Uterus (tissue), 4 donors: ENCODE data around the gene NUP210. TPM values are rescaled to one million over a fixed set of nuclear protein-coding genes. Genes with fewer than 3 reads are reported as not detected.
A peak's percentile ranks its signal among the peaks of the same experiment; 100 is the strongest.

ENCODE experiments used
- DNase-seq, 2 donors: peaks; one replicate each; pipeline ENCODE4 v3.0.0-alpha.2; 2019 to 2020
- H3K27ac ChIP-seq, 2 donors: fragments of 200-600 bp; sonication (generic); 1 replicate in 1 of 2; 2 replicates in 1 of 2; pipeline ENCODE4 v1.5.1; 2016 to 2018
- H3K27me3 ChIP-seq, 2 donors: fragments of 200-600 bp; sonication (generic); one replicate each; pipeline ENCODE4 v1.5.1; 2018 to 2019; ENCODE audit warnings: control low read depth in 1 of 2
- H3K36me3 ChIP-seq, 2 donors: fragments of 200-600 bp; sonication (generic); one replicate each; pipeline ENCODE4 v1.5.1; 2019; ENCODE audit warnings: control low read depth in 1 of 2
- H3K4me1 ChIP-seq, 2 donors: fragments of 200-600 bp; sonication (generic); one replicate each; pipeline ENCODE4 v1.5.1; 2018 to 2019; ENCODE audit warnings: control low read depth in 1 of 2
- H3K4me3 ChIP-seq, 2 donors: fragments of 200-600 bp; sonication (generic); 1 replicate in 1 of 2; 2 replicates in 1 of 2; pipeline ENCODE4 v1.5.1; 2018 to 2019; ENCODE audit warnings: mild to moderate bottlenecking in 1 of 2
- H3K9me3 ChIP-seq, 2 donors: fragments of 200-600 bp; sonication (generic); one replicate each; pipeline ENCODE4 v1.5.1; 2019; ENCODE audit warnings: control low read depth in 1 of 2
- CTCF ChIP-seq, 4 experiments: fragments of 200-600 bp in 2 of 4; fragments of 450-650 bp in 2 of 4; sonication (generic) in 2 of 4; IDR thresholded peaks; one replicate each; pipeline ENCODE4 v1.5.1; 2016 to 2019; ENCODE audit warnings: antibody characterized with exemption in 4 of 4, mild to moderate bottlenecking in 2 of 4, moderate library complexity in 1 of 4
- POLR2A ChIP-seq, 2 donors: fragments of 450-650 bp; IDR thresholded peaks; one replicate each; pipeline ENCODE4 v1.6.1; 2016; ENCODE audit warnings: antibody characterized with exemption in 2 of 2, mild to moderate bottlenecking in 1 of 2, moderate library complexity in 1 of 2
- intact Hi-C: fragments of 100-400 bp; cut with DNase I; formaldehyde crosslinking; loops from one replicate; pipeline ENCODE4 v1.15.1; 2023; ENCODE audit warnings: low total_unique reads
- total RNA-seq, 4 donors: library from RNA; depleted of rRNA in 3 of 4; stranded (reverse); fragments of >200 nt in 3 of 4; gene quantifications; one replicate each; pipeline versions ENCODE4 v1.1.0 to v1.2.4, GENCODE V29; 2014 to 2023
- donor health status: DM: yes; HTN: yes; CAD: no.

The NUP210 gene
- total RNA-seq, 4 donors from 2014 or later = 0.29 to 9.5 (median 5.1) TPM

GRCh38 chr3:13277196-13277813 is 142.8 kb downstream of the NUP210 start:
- Histone ChIP-seq H3K27ac (peak overlapping the region in 1 of 2 donors; percentile 2), H3K27me3 (no peaks in the 10 kb centered on the region), H3K4me3 (no peak overlapping the region), H3K9me3 (no peaks in the 10 kb centered on the region), H3K36me3 (no peaks in the 10 kb centered on the region), H3K4me1 (peaks cover 0 to 5% of the 10 kb centered on the region in 2 donors)
- intact Hi-C loops = no loop called here
- DNase-seq = no peak
- TF ChIP-seq POLR2A (IDR thresholded peaks at IDR 0.05) (no peak), CTCF (IDR thresholded peaks at IDR 0.05) (no peak)

DNA sequence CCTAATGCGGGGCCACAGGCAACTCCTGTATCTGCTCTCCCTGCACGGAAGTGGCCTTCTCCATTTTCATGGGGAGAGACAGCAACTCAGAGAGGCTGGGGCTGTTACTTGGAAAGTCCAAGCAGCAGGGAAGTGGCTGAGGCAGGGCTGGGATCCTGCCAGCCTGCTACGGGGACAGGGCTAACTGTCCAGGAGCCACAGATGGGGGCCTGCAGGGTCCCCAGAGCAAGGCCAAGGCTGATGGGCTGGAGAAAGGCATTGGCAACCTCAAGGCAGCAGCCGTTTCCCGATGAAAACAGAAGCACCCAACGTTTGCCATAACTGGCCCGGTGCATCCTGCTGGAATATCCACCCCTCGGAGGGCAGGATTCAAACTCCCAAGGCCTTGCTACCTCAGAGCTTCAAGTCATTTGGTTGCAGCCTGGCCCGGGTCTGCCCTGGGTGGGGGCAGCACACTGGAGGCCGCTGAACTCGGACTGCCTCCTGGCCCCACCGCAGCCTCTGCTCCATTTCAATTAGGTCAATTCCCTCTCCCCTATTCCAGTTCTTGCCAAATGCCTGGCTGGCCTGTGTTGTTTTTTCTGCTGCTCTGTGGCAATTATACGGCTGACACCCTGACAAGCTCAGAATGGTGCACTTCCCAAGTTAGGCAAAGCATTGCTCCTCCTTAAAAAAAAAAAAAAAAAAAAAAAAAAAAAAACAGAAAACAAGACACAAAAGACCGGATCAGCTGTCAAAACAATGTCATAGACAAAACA is 143.5 kb downstream of the NUP210 start:
- Histone ChIP-seq H3K4me3 (no peak overlapping the region), H3K27me3 (no peaks in the 10 kb centered on the region), H3K27ac (no peak overlapping the region), H3K4me1 (no peaks in the 10 kb centered on the region), H3K9me3 (no peaks in the 10 kb centered on the region), H3K36me3 (no peaks in the 10 kb centered on the region)
- no peak for DNase-seq
- intact Hi-C loops = no loop called here
- TF ChIP-seq CTCF (IDR thresholded peaks at IDR 0.05) (no peak), POLR2A (IDR thresholded peaks at IDR 0.05) (no peak)

GRCh38 chr3:13275376-13276005 is 144.6 kb downstream of the NUP210 start:
- Histone ChIP-seq H3K9me3 (no peaks in the 10 kb centered on the region), H3K36me3 (no peaks in the 10 kb centered on the region), H3K27me3 (no peaks in the 10 kb centered on the region), H3K4me3 (no peak overlapping the region), H3K4me1 (no peaks in the 10 kb centered on the region), H3K27ac (no peak overlapping the region)
- intact Hi-C loops = no loop called here
- TF ChIP-seq CTCF (IDR thresholded peaks at IDR 0.05) (no peak), POLR2A (IDR thresholded peaks at IDR 0.05) (no peak)
- no peak for DNase-seq

- Histone ChIP-seq H3K4me3 (no peak overlapping the region), H3K4me1 (no peaks in the 10 kb centered on the region), H3K36me3 (no peaks in the 10 kb centered on the region), H3K27ac (no peak overlapping the region), H3K9me3 (peaks cover 0 to 2% of the 10 kb centered on the region in 2 donors), H3K27me3 (no peaks in the 10 kb centered on the region)
- intact Hi-C loops = no loop called here
- DNase-seq = no peak
- TF ChIP-seq CTCF (IDR thresholded peaks at IDR 0.05) (no peak), POLR2A (IDR thresholded peaks at IDR 0.05) (no peak)
These were observed 145.4 kb downstream of the NUP210 start for GRCh38 chr3:13274551-13275332.
